Endothelial cell of umbilical vein (primary cell): ENCODE measurements around the gene TMEM203. TPM values are rescaled to one million over a fixed set of nuclear protein-coding genes. Genes with fewer than 3 reads are reported as not detected.

ENCODE experiments used
- BruUV-seq: library from RNA; stranded (reverse); fragments of 400-500 nt; replicated peaks from 2 replicates; lab custom pipeline; 2021; lab: Mats Ljungman, UMichigan
- CTCF ChIA-PET: fragments of 300-600, 350-600 bp; sonication (Branson Sonifier 250); formaldehyde crosslinking; loops from one replicate; lab custom pipeline; 2021; ENCODE audit warnings: antibody characterized with exemption, inconsistent platforms; lab: Charles Lee
- POLR2A ChIA-PET: fragments of 300-600, 350-600 bp; sonication (Branson Sonifier 250); formaldehyde crosslinking; loops from one replicate; lab custom pipeline; 2021; ENCODE audit warnings: antibody characterized with exemption, inconsistent platforms; lab: Charles Lee
- DNase-seq: peaks from one replicate; pipeline ENCODE4 v3.0.0-alpha.2; 2011; ENCODE audit warnings: low read depth, low spot score
- FAIRE-seq: peaks from 2 replicates; lab custom pipeline; 2011; peaks lifted over from hg19 to GRCh38; lab: Jason Lieb, UNC
- H2AFZ ChIP-seq: 2 replicates; pipeline ENCODE4 v1.6.0; 2012; ENCODE audit warnings: low read depth, low read length, control low read depth, inconsistent platforms
- H3K27ac ChIP-seq: 2 replicates; pipeline ENCODE4 v1.5.1; 2011; ENCODE audit warnings: low read depth, mild to moderate bottlenecking, control low read depth, low read length, moderate library complexity; ENCODE audit not compliant: insufficient read depth
- H3K27me3 ChIP-seq, 2 experiments: 2 replicates each; pipeline versions ENCODE4 v1.6.0 to v1.6.1; 2011; ENCODE audit warnings: low read length in 2 of 2, mixed read lengths in 1 of 2; ENCODE audit not compliant: control insufficient read depth in 2 of 2, insufficient read depth in 2 of 2
- H3K36me3 ChIP-seq, 2 experiments: 2 replicates in 1 of 2; 3 replicates in 1 of 2; pipeline ENCODE4 v1.5.1; 2011; ENCODE audit warnings: low read length in 2 of 2, mild to moderate bottlenecking in 1 of 2, moderate library complexity in 1 of 2; ENCODE audit not compliant: control insufficient read depth in 2 of 2, insufficient read depth in 2 of 2; ENCODE audit errors: extremely low read depth in 1 of 2
- H3K4me1 ChIP-seq: 3 replicates; pipeline ENCODE4 v1.5.1; 2011; ENCODE audit warnings: mild to moderate bottlenecking, low read length; ENCODE audit not compliant: control insufficient read depth, insufficient read depth; ENCODE audit errors: extremely low read depth
- H3K4me2 ChIP-seq: 2 replicates; pipeline ENCODE4 v1.6.1; 2011; ENCODE audit warnings: low read length, control low read depth, mixed read lengths; ENCODE audit not compliant: insufficient read depth
- H3K4me3 ChIP-seq, 3 experiments: fragments of 200-600 bp in 1 of 3; sonication (generic), shearing (Covaris generic) in 1 of 3; replicated peaks in 1 of 3; 2 replicates each; pipeline ENCODE4 v1.5.1; 2011 to 2016; ENCODE audit warnings: control low read depth in 3 of 3, low read length in 3 of 3, mild to moderate bottlenecking in 2 of 3, inconsistent platforms in 1 of 3, low read depth in 1 of 3, moderate library complexity in 1 of 3; ENCODE audit not compliant: insufficient read depth in 1 of 3
- H3K79me2 ChIP-seq: 2 replicates; pipeline ENCODE4 v1.6.0; 2012; ENCODE audit warnings: low read length, inconsistent platforms; ENCODE audit not compliant: control insufficient read depth, insufficient read depth
- H3K9ac ChIP-seq: replicated peaks from 2 replicates; pipeline ENCODE3; 2011; ENCODE audit warnings: low read length, control low read depth; ENCODE audit not compliant: insufficient read depth; ENCODE audit errors: extremely low read depth
- H3K9me1 ChIP-seq: replicated peaks from 3 replicates; pipeline ENCODE4 v1.6.0; 2011; ENCODE audit warnings: mild to moderate bottlenecking, low read length; ENCODE audit not compliant: control insufficient read depth, insufficient read depth; ENCODE audit errors: extremely low read depth
- H3K9me3 ChIP-seq: replicated peaks from 2 replicates; pipeline ENCODE4 v1.5.1; 2012; ENCODE audit warnings: low read length, inconsistent platforms; ENCODE audit not compliant: control insufficient read depth, insufficient read depth
- H4K20me1 ChIP-seq: replicated peaks from 2 replicates; pipeline ENCODE3; 2011; ENCODE audit warnings: mild to moderate bottlenecking, low read length; ENCODE audit not compliant: control insufficient read depth, insufficient read depth; ENCODE audit errors: extremely low read depth
- EZH2 ChIP-seq: IDR thresholded peaks from 2 replicates; pipeline ENCODE4 v1.6.1; 2012; ENCODE audit warnings: borderline replicate concordance, low read depth, mild to moderate bottlenecking, moderate library complexity, low read length, inconsistent platforms; ENCODE audit not compliant: severe bottlenecking
- FOS ChIP-seq: IDR thresholded peaks from 2 replicates; pipeline ENCODE4 v1.6.1; 2011; ENCODE audit warnings: mild to moderate bottlenecking, low read length, moderate library complexity, borderline replicate concordance; ENCODE audit not compliant: insufficient read depth
- GATA2 ChIP-seq: IDR thresholded peaks from 2 replicates; pipeline ENCODE4 v1.7.0; 2011; ENCODE audit warnings: low read depth, mild to moderate bottlenecking, moderate library complexity, mixed read lengths, low read length; ENCODE audit not compliant: insufficient read length, insufficient read depth
- JUN ChIP-seq: IDR thresholded peaks from 2 replicates; pipeline ENCODE4 v1.6.1; 2011; ENCODE audit warnings: borderline replicate concordance, low read depth; ENCODE audit not compliant: insufficient read length, insufficient read depth
- MYC ChIP-seq: IDR thresholded peaks from one replicate; pipeline ENCODE4 v1.6.1; 2011; ENCODE audit warnings: mild to moderate bottlenecking, low read depth, low read length
- POLR2A ChIP-seq: IDR thresholded peaks from 2 replicates; pipeline ENCODE4 v1.6.1; 2012; ENCODE audit warnings: low read depth, mild to moderate bottlenecking, control low read depth, low read length
- POLR2AphosphoS5 ChIP-seq: IDR thresholded peaks from 2 replicates; pipeline ENCODE4 v1.6.1; 2012; ENCODE audit warnings: low read depth, mild to moderate bottlenecking, control low read depth, low read length, moderate library complexity; ENCODE audit not compliant: insufficient read depth
- dilution Hi-C: fragments of 300-500 bp; cut with MboI; formaldehyde crosslinking; loops from one replicate; pipeline ENCODE4 v1.15.0; 2019; ENCODE audit warnings: low sequenced_read_pairs; ENCODE audit not compliant: extremely low pct_ligation_motif_present
- intact Hi-C: fragments of 100-400 bp; cut with micrococcal nuclease; formaldehyde crosslinking; loops from one replicate; pipeline ENCODE4 v1.10.0; 2022
- polyA plus RNA-seq, 4 experiments: library from polyadenylated mRNA; depleted of rRNA in 3 of 4; stranded (reverse) in 3 of 4; unstranded in 1 of 4; fragments of >200 nt; gene quantifications; 2 replicates each; pipeline versions ENCODE4 v1.2.1 to v1.2.3, GENCODE V29; 2011 to 2012; ENCODE audit warnings: missing spikeins in 1 of 4
- total RNA-seq: library from RNA; stranded (reverse); gene quantifications from 2 replicates; pipeline ENCODE4 v1.2.3, GENCODE V29; 2021
- TF ChIP-seq, protein P1 (sequence below), 2 donors: IDR thresholded peaks; 1 replicate in 1 of 2; 2 replicates in 1 of 2; pipeline ENCODE4 v1.5.1; 2011; ENCODE audit warnings: low read length in 2 of 2, mild to moderate bottlenecking in 2 of 2, moderate library complexity in 2 of 2, control low read depth in 1 of 2, inconsistent platforms in 1 of 2, low read depth in 1 of 2; ENCODE audit not compliant: insufficient read depth in 1 of 2; ENCODE audit errors: extremely low read depth in 1 of 2
- TF ChIP-seq, protein P2 (sequence below): IDR thresholded peaks from 2 replicates; pipeline ENCODE4 v1.6.1; 2011; ENCODE audit not compliant: insufficient read depth, insufficient read length

The TMEM203 gene
- total and polyA plus RNA-seq, 2 donors (not counting 3 experiments of a cell fraction or from before 2014, with no cell fraction given) = 29.6 to 39.8 TPM

DNA sequence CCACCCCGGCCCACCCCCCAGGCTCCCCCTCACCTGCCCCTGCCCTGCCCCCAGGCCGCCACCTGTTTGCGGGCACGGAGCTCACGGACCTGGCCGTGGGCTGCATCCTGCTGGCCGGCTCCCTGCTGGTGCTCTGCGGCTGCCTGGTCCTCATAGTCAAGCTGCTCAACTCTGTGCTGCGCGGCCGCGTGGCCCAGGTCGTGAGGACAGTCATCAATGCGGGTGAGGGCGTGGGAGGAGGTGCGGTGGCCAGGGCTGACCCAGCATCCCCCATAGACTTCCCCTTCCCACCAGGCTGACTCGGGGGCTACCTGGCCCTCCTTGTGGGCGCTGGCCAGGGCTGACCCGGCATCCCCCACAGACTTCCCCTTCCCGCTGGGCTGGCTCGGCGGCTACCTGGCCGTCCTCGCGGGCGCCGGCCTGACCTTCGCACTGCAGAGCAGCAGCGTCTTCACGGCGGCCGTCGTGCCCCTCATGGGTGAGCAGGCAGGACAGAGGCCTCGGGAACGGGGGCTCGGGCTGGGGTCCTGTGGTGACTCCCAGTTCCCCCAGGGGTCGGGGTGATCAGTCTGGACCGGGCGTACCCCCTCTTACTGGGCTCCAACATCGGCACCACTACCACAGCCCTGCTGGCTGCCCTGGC, 28.7 kb upstream of the TMEM203 start:
- DNase-seq (no peak), FAIRE-seq (no peak)
- Histone ChIP-seq H3K4me2 (no peak overlapping the region), H2AFZ (no peak overlapping the region), H3K4me1 (no peaks in the 10 kb centered on the region), H3K27me3 (no peaks in the 10 kb centered on the region), H3K9me3 (no peaks in the 10 kb centered on the region), H3K4me3 (no peak overlapping the region), H3K9ac (no peak overlapping the region), H3K79me2 (peaks cover 4% of the 10 kb centered on the region), H4K20me1 (no peaks in the 10 kb centered on the region), H3K27ac (no peak overlapping the region), H3K9me1 (no peaks in the 10 kb centered on the region), H3K36me3 (no peaks in the 10 kb centered on the region)
- dilution Hi-C loops = no loop called here
- ChIA-PET CTCF (interaction anchor here (0.9 to 1.3 kb wide), 5 partner anchors 11 to 205 kb away, joined by 3 to 9 read pairs (median 4); partner anchors contain the start of gene NPDC1), POLR2A (no interaction called here)
- TF ChIP-seq POLR2AphosphoS5 = no peak
- no TSS peak for BruUV-seq
- intact Hi-C loops = no loop called here

DNA sequence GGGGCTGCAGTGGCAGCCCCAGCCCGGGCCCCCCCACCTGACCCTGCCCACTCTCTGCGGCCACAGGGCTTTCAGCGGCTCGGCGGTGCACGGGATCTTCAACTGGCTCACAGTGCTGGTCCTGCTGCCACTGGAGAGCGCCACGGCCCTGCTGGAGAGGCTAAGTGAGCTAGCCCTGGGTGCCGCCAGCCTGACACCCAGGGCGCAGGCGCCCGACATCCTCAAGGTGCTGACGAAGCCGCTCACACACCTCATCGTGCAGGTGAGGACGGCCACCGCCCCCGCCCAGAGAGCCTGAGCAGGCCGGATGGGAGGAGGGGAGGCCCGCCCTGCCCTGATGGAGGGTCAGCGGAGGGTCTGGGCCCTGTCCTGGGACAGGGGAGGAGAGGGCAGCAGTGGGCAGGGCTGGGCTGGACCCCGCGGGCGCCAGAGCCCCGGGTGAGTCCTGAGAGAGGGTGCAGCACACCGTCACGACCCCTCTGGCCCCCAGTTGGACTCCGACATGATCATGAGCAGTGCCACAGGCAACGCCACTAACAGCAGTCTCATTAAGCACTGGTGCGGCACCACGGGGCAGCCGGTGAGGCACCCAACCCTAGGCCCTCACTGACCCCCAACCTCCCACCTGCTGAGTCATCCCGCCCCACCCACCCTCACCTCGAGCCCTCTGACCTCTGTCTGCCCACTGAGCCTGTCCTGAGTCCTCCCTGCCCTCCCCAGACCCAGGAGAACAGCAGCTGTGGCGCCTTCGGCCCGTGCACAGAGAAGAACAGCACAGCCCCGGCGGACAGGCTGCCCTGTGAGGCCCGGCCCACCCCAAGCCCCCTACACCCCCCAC, 27.9 kb upstream of the TMEM203 start:
- TF ChIP-seq GATA2 (no peak), POLR2A (no peak), JUN (no peak), POLR2AphosphoS5 (no peak), EZH2 (no peak), MYC (no peak), FOS (no peak)
- TF ChIP-seq, protein P1, sequence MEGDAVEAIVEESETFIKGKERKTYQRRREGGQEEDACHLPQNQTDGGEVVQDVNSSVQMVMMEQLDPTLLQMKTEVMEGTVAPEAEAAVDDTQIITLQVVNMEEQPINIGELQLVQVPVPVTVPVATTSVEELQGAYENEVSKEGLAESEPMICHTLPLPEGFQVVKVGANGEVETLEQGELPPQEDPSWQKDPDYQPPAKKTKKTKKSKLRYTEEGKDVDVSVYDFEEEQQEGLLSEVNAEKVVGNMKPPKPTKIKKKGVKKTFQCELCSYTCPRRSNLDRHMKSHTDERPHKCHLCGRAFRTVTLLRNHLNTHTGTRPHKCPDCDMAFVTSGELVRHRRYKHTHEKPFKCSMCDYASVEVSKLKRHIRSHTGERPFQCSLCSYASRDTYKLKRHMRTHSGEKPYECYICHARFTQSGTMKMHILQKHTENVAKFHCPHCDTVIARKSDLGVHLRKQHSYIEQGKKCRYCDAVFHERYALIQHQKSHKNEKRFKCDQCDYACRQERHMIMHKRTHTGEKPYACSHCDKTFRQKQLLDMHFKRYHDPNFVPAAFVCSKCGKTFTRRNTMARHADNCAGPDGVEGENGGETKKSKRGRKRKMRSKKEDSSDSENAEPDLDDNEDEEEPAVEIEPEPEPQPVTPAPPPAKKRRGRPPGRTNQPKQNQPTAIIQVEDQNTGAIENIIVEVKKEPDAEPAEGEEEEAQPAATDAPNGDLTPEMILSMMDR (IDR thresholded peaks at IDR 0.05; ENCODE audit: extremely low read depth in 1 of 2, insufficient read depth in 1 of 2, low read depth in 1 of 2, low read length in 2 of 2) = no peak
- TF ChIP-seq, protein P2, sequence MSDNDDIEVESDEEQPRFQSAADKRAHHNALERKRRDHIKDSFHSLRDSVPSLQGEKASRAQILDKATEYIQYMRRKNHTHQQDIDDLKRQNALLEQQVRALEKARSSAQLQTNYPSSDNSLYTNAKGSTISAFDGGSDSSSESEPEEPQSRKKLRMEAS = no peak
- no TSS peak for BruUV-seq
- H3K9me1 ChIP-seq = no peaks in the 10 kb centered on the region
- no peaks in the 10 kb centered on the region for H3K36me3 ChIP-seq
- no peaks in the 10 kb centered on the region for H3K4me1 ChIP-seq
- H2AFZ ChIP-seq = no peak overlapping the region
- intact Hi-C loops = no loop called here
- ChIA-PET POLR2A (no interaction called here), CTCF (no interaction called here)
- H3K9me3 ChIP-seq = no peaks in the 10 kb centered on the region
- H3K9ac ChIP-seq = no peak overlapping the region
- dilution Hi-C loops = no loop called here
- H3K27ac ChIP-seq = no peak overlapping the region
- H4K20me1 ChIP-seq = no peaks in the 10 kb centered on the region
- H3K79me2 ChIP-seq = no peaks in the 10 kb centered on the region
- FAIRE-seq = no peak
- no peaks in the 10 kb centered on the region for H3K27me3 ChIP-seq
- no peak overlapping the region for H3K4me3 ChIP-seq
- no peak for DNase-seq
- no peak overlapping the region for H3K4me2 ChIP-seq
